Natural killer cell treated with Interleukin-12 subunit alpha and Interleukin-12 subunit beta and Interleukin-15 and Interleukin-18, amount 100 ng/mL, for 72 hours (primary cell): Measurements from ENCODE around the gene CYB5A. TPM values are rescaled to one million over a fixed set of nuclear protein-coding genes. Genes with fewer than 3 reads are reported as not detected.
"Not testable (repeated sequence)": the region's sequence is repeated elsewhere in the genome, so short reads cannot be mapped to it uniquely, and the experiment has no call there.

Source experiments
- ATAC-seq, 2 donors: fragments of 150-1000 bp; cut with Tn5 transposase in 1 of 2; sonication (Bioruptor Pico), chemical (Tn5 transposase) in 1 of 2; 2 replicates each; pipeline ENCODE4 v1.10.0; 2021
- DNase-seq: peaks from one replicate; pipeline ENCODE4 v3.0.0; 2022; ENCODE audit warnings: low spot score
- H3K27ac Mint-ChIP-seq, 2 donors: 1 replicate in 1 of 2; 2 replicates in 1 of 2; pipeline ENCODE4 v1.8.0; 2022; ENCODE audit warnings: mixed read lengths in 2 of 2, mild to moderate bottlenecking in 1 of 2, moderate library complexity in 1 of 2
- H3K27me3 Mint-ChIP-seq, 2 donors: 1 replicate in 1 of 2; 2 replicates in 1 of 2; pipeline ENCODE4 v1.8.0; 2022; ENCODE audit warnings: mixed read lengths in 2 of 2
- H3K36me3 Mint-ChIP-seq: one replicate; pipeline ENCODE4 v1.8.0; 2022; ENCODE audit warnings: mixed read lengths
- H3K4me1 Mint-ChIP-seq, 2 donors: 1 replicate in 1 of 2; 2 replicates in 1 of 2; pipeline ENCODE4 v1.8.0; 2022; ENCODE audit warnings: low read depth in 2 of 2, mixed read lengths in 2 of 2, mild to moderate bottlenecking in 1 of 2
- H3K4me3 Mint-ChIP-seq: one replicate; pipeline ENCODE4 v1.8.0; 2022; ENCODE audit warnings: mixed read lengths
- H3K9me3 Mint-ChIP-seq: 2 replicates; pipeline ENCODE4 v1.8.0; 2022; ENCODE audit warnings: mixed read lengths
- total RNA-seq, 2 donors: library from RNA; stranded (reverse); gene quantifications; one replicate each; pipeline ENCODE4 v1.2.3, GENCODE V29; 2022

Gene CYB5A
- total RNA-seq = 10 to 100 TPM; 27.2 to 55.6 TPM

DNA sequence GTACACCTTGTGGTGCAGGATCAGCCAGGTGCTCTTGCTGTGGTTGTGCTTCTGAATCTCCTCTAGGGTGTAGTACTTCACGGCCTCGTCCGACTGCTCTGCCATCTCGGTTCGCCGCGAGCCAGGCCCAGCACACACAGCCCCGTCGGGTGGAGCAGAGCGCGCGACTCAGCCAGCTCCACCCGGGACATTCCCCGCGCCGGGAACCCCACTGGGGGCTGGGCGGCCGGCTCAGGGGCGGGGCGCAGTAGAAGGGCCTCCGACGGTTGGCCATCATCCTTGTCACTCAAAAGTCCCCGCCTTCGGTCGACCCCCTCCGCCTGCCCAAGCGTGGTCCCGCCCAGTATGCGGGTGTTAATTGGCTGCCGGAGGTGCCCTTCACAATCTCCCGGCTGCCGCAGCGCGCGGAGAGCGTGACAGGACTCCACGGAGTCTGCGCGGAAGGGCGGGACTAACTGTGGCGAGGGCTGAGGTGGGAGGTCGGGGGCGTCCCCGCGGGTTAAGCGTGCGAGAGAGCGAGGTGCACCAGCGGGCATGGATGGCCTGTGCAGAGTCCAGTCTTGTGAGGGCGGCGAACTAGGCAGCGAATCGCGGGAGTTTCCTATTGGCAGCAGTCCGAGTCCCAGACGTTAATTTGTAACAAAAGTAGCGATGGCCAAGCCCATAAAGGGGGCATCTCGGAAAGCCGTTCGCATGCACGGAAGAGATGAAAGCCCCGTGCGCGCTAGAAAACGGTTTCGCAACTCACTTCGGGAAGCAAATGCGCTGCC is at the start of gene CYB5A:
CYB5A (minus strand) TSS at position 193 of the 770 bp plus-strand sequence; CDS start at position 105, 88 bp downstream.
- peak within 1 kb of the TSS; percentile 61 for H3K4me3 Mint-ChIP-seq
- ATAC-seq (peak; percentile 100), DNase-seq (peak; percentile 99)
- peak within 1 kb of the TSS; percentile 64 to 85 for H3K27ac Mint-ChIP-seq
- H3K27me3 Mint-ChIP-seq = no peaks in the 10 kb centered on the region
- H3K9me3 Mint-ChIP-seq = no peaks in the 10 kb centered on the region
- H3K4me1 Mint-ChIP-seq = peaks cover 6 to 18% of the 10 kb centered on the region in 2 donors
- no peaks in the 10 kb centered on the region for H3K36me3 Mint-ChIP-seq

- DNase-seq (no peak), ATAC-seq (no peak)
- no peaks in the 10 kb centered on the region for H3K36me3 Mint-ChIP-seq
- no peaks in the 10 kb centered on the region for H3K4me1 Mint-ChIP-seq
- no peak overlapping the region for H3K4me3 Mint-ChIP-seq
- no peak overlapping the region for H3K27ac Mint-ChIP-seq
- H3K27me3 Mint-ChIP-seq = peaks cover 17 to 23% of the 10 kb centered on the region in 2 donors
- H3K9me3 Mint-ChIP-seq = no peaks in the 10 kb centered on the region
Measured at GRCh38 chr18:74337912-74338309, 46.1 kb upstream of the CYB5A start.

GRCh38 chr18:74337155-74337911 is 45.6 kb upstream of the CYB5A start:
- H3K9me3 Mint-ChIP-seq = no peaks in the 10 kb centered on the region
- no peak for ATAC-seq

DNA sequence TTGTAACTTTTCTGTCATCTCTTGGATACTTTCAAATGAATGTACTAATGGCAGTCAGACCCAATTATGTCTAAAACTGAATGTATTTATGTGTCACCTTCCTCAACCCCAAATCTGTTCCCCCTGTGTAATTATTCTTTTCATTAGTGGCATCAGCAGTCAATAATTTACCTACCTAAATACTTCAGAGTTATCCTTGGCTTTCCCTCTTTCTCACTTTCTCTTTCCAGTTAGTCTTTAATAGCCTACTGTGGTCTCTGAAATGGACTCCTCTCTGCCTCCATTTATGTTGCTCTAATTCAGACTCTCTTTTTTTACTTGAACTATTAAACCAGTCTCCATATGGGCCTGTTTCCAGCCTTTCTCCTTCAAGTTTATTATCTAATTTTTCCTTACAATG is 44.9 kb upstream of the CYB5A start:
- no peak overlapping the region for H3K4me3 Mint-ChIP-seq
- no peaks in the 10 kb centered on the region for H3K9me3 Mint-ChIP-seq
- no peak for DNase-seq
- H3K36me3 Mint-ChIP-seq = no peaks in the 10 kb centered on the region
- ATAC-seq = no peak
- no peaks in the 10 kb centered on the region for H3K4me1 Mint-ChIP-seq
- peaks cover 14 to 23% of the 10 kb centered on the region in 2 donors for H3K27me3 Mint-ChIP-seq
- no peak overlapping the region for H3K27ac Mint-ChIP-seq

More at GRCh38 chr18:74337155-74337911, 45.6 kb upstream of the CYB5A start:
- no peaks in the 10 kb centered on the region for H3K4me1 Mint-ChIP-seq
- no peak overlapping the region for H3K27ac Mint-ChIP-seq
- H3K4me3 Mint-ChIP-seq = no peak overlapping the region
- no peak for DNase-seq
- H3K27me3 Mint-ChIP-seq = peaks cover 16 to 23% of the 10 kb centered on the region in 2 donors
- no peaks in the 10 kb centered on the region for H3K36me3 Mint-ChIP-seq

- no peak overlapping the region for H3K27ac Mint-ChIP-seq
Measured at GRCh38 chr18:74334242-74334893, 42.6 kb upstream of the CYB5A start.

DNA sequence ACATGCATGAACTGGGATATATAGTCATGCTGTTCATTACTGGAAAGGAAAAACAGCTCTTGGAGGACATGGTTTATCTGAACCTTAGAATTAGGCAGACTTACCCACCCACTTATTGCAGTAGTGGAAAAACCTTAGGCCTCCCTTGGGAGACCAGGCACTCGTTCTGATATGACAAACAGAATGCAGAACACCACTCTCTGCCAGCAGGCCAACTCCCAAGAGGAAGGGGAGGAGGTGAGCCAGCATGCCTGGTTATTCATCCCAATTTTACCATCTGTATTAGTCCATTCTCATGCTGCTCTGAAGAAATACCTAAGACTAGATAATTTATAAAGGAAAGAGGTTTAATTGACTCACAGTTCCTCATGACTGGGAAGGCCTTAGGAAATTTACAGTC is 41.3 kb upstream of the CYB5A start:
- Mint-ChIP-seq H3K27me3 (peaks cover 8 to 17% of the 10 kb centered on the region in 2 donors), H3K9me3 (no peaks in the 10 kb centered on the region), H3K36me3 (no peaks in the 10 kb centered on the region), H3K4me3 (no peak overlapping the region), H3K27ac (no peak overlapping the region), H3K4me1 (no peaks in the 10 kb centered on the region)
- DNase-seq = no peak
- no peak for ATAC-seq

More at GRCh38 chr18:74334242-74334893, 42.6 kb upstream of the CYB5A start:
- Mint-ChIP-seq H3K4me1 (no peaks in the 10 kb centered on the region), H3K27me3 (peaks cover 8 to 18% of the 10 kb centered on the region in 2 donors), H3K4me3 (no peak overlapping the region), H3K9me3 (no peaks in the 10 kb centered on the region), H3K36me3 (no peaks in the 10 kb centered on the region)
- ATAC-seq = no peak
- DNase-seq = no peak

DNA sequence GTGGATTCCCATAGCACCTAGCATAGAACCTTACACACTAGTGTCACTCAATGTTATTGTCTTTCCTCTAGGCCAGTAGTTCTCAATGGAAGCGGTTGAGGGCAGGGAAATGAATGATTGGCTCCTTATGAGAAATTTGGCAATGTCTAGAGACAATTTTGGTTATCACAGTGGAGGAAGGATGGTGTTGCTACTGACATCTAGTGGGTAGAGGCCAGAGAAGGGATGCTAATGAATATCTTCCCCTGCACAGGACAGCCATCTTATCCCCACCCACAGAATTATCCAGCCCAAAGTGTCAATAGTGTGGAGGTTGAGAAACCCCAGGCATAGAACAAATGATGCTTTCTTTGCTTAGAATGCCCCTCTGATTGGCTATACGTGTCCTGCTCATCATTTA is 39.6 kb upstream of the CYB5A start:
- no peak for ATAC-seq
- H3K4me1 Mint-ChIP-seq = no peaks in the 10 kb centered on the region
- no peak overlapping the region for H3K27ac Mint-ChIP-seq
- no peaks in the 10 kb centered on the region for H3K36me3 Mint-ChIP-seq
- DNase-seq = no peak
- no peak overlapping the region for H3K4me3 Mint-ChIP-seq
- no peaks in the 10 kb centered on the region for H3K9me3 Mint-ChIP-seq
- peaks cover 4 to 8% of the 10 kb centered on the region in 2 donors for H3K27me3 Mint-ChIP-seq

- no peaks in the 10 kb centered on the region for H3K4me1 Mint-ChIP-seq
- H3K27me3 Mint-ChIP-seq = peaks cover 4 to 16% of the 10 kb centered on the region in 2 donors
- no peak for DNase-seq
- H3K27ac Mint-ChIP-seq = no peak overlapping the region
- no peaks in the 10 kb centered on the region for H3K36me3 Mint-ChIP-seq
- no peak overlapping the region for H3K4me3 Mint-ChIP-seq
- H3K9me3 Mint-ChIP-seq = no peaks in the 10 kb centered on the region
- ATAC-seq = no peak
Measured at GRCh38 chr18:74329688-74330205, 38.0 kb upstream of the CYB5A start.

- Mint-ChIP-seq H3K36me3 (no peaks in the 10 kb centered on the region), H3K27me3 (peaks cover 4 to 16% of the 10 kb centered on the region in 2 donors), H3K9me3 (no peaks in the 10 kb centered on the region), H3K4me3 (no peak overlapping the region), H3K27ac (no peak overlapping the region), H3K4me1 (no peaks in the 10 kb centered on the region)
- ATAC-seq = no peak
- DNase-seq = no peak
Measured at GRCh38 chr18:74328206-74328605, 36.4 kb upstream of the CYB5A start.

DNA sequence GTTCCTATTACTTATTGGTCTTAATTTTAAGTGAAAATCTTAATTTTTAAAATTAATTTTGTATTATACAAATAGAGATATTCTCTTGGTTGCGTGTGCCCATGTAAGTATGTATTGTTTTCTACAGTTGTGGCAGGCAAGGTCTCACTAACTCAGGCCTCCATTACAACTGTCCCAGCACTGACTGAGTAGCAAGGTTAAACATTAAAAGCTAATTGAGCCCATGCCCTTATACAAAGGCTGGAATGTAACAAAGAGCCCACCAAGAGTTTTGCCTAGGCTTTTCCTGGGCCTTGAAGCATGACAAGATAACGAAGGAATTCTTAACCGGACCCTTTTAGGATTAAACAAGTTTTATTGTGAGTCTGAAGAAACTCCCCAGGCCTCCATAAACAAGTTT is 35.0 kb upstream of the CYB5A start:
- not testable (repeated sequence) for H3K36me3 Mint-ChIP-seq, H3K27ac Mint-ChIP-seq, H3K9me3 Mint-ChIP-seq, H3K4me3 Mint-ChIP-seq, H3K4me1 Mint-ChIP-seq, ATAC-seq, DNase-seq
- H3K27me3 Mint-ChIP-seq = peaks cover 4 to 20% of the 10 kb centered on the region in 2 donors

DNA sequence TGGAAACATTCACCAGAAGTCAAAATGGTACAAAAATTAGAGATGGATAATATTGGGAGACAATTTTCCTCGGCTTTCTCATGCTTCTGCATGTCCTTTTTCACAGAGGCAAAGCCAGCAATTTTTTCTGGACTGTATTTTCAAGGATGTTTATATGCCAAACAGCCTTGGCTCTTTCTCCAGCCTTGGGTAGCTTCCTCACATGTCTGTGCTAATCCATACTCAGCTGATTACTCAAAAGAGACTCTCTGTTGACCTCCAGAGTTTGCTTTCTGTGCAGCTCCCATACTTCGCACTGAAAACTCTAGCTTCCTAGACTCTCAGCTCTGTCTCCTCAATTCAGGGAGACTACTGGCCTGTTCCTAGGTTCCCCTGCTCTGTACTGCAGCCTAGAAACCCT is 34.5 kb upstream of the CYB5A start:
- H3K27me3 Mint-ChIP-seq = peaks cover 2 to 21% of the 10 kb centered on the region in 2 donors
- no peaks in the 10 kb centered on the region for H3K9me3 Mint-ChIP-seq
- no peak for ATAC-seq

DNA sequence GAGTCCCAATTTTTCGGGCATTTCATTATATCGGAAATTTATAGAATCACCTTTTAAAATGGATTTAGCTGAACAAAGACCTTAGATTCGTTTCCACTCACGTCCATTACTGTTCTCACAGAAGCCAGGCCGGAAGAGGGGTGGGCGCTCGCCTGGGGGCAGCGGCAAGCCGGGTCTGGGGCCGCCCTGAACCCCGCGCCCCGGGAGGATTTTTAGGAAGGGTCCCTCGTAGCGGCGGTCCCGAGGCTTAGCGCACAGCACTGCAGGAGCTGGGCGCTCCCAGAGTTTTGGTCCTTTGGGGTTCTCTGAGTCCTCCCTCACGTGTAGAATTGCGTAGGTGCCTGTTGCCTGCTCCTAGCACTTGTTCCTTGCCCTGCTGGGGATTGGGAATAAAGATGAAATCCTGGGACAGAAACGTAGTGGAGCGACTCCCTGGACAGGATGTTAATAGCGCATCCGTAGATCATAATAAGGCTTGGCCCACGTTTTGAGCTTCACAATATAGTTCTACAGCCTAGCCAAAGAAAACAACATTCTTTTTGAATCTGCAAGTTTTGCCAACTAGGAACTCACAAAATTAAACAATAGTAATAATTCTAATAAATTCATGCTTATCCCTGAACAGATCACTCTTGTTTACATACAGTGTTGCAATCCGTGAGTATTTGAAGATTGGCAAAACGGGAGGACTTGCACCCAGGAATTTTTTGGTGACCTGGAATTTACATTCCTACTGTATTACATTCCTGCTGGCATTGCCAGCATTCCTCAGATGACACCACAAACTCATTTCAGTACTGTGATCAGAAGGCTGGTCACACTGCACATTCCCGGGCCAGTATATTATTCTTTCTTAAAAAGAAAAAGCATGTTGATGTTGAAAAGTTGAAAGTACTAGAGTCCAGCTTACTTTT is 24.8 kb upstream of the CYB5A start:
- no peak overlapping the region for H3K27ac Mint-ChIP-seq
- no peaks in the 10 kb centered on the region for H3K36me3 Mint-ChIP-seq
- H3K27me3 Mint-ChIP-seq = peaks cover 11 to 21% of the 10 kb centered on the region in 2 donors
- DNase-seq (no peak), ATAC-seq (no peak)
- no peaks in the 10 kb centered on the region for H3K9me3 Mint-ChIP-seq
- no peak overlapping the region for H3K4me3 Mint-ChIP-seq
- H3K4me1 Mint-ChIP-seq = no peaks in the 10 kb centered on the region

More for the DNA sequence above, 34.5 kb upstream of the CYB5A start:
- H3K4me3 Mint-ChIP-seq = no peak overlapping the region
- H3K4me1 Mint-ChIP-seq = no peaks in the 10 kb centered on the region
- no peak overlapping the region for H3K27ac Mint-ChIP-seq
- no peak for DNase-seq
- H3K36me3 Mint-ChIP-seq = no peaks in the 10 kb centered on the region
